Measurements from ENCODE around the gene PTPN23. TPM values are rescaled to one million over a fixed set of nuclear protein-coding genes. Genes with fewer than 3 reads are reported as not detected.

Gene PTPN23
- total and polyA plus RNA-seq, 4 donors, result 20.4 to 52.3 (median 24.2) TPM

- no peak overlapping the region for H3K27ac ChIP-seq (ENCODE audit: low read depth in 1 of 2, low read length in 1 of 2)
- H3K36me3 ChIP-seq (ENCODE audit: control insufficient read depth in 4 of 4, insufficient read depth in 4 of 4, low read length in 4 of 4), result peaks cover 8 to 98% (median 23%) of the 10 kb centered on the region in 4 donors
- TF ChIP-seq, protein P1, sequence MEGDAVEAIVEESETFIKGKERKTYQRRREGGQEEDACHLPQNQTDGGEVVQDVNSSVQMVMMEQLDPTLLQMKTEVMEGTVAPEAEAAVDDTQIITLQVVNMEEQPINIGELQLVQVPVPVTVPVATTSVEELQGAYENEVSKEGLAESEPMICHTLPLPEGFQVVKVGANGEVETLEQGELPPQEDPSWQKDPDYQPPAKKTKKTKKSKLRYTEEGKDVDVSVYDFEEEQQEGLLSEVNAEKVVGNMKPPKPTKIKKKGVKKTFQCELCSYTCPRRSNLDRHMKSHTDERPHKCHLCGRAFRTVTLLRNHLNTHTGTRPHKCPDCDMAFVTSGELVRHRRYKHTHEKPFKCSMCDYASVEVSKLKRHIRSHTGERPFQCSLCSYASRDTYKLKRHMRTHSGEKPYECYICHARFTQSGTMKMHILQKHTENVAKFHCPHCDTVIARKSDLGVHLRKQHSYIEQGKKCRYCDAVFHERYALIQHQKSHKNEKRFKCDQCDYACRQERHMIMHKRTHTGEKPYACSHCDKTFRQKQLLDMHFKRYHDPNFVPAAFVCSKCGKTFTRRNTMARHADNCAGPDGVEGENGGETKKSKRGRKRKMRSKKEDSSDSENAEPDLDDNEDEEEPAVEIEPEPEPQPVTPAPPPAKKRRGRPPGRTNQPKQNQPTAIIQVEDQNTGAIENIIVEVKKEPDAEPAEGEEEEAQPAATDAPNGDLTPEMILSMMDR (IDR thresholded peaks at IDR 0.05; ENCODE audit: control extremely low read depth, extremely low read depth), result no peak
- no peak for ATAC-seq (ENCODE audit: insufficient read depth, low FRiP score)
- no peaks in the 10 kb centered on the region for H3K27me3 ChIP-seq (ENCODE audit: control insufficient read depth in 3 of 3, insufficient read depth in 3 of 3, low read length in 2 of 3)
- H3K9ac ChIP-seq (ENCODE audit: insufficient read depth in 1 of 2, low read length in 2 of 2), result no peak overlapping the region
- 96 to 97% methylated on average over 30 of the region's 30 CpGs for WGBS, 2 donors
- no peaks in the 10 kb centered on the region for H3K9me3 ChIP-seq (ENCODE audit: control insufficient read depth in 4 of 4, insufficient read depth in 3 of 4, low read length in 3 of 4)
- peaks cover 0 to 2% (median 0%) of the 10 kb centered on the region in 5 donors for H3K4me1 ChIP-seq (ENCODE audit: control insufficient read depth in 5 of 5, insufficient read depth in 5 of 5, low read length in 5 of 5)
- DNase-seq, result no peak
- no peak overlapping the region for H3K4me3 ChIP-seq
Observed at GRCh38 chr3:47410801-47411646, 30.2 kb downstream of the PTPN23 start.

- no peak for DNase-seq
- H3K36me3 ChIP-seq (ENCODE audit: control insufficient read depth in 4 of 4, insufficient read depth in 4 of 4, low read length in 4 of 4), result peaks cover 8 to 92% (median 22%) of the 10 kb centered on the region in 4 donors
Observed at GRCh38 chr3:47411696-47412452, 31.1 kb downstream of the PTPN23 start.

DNA sequence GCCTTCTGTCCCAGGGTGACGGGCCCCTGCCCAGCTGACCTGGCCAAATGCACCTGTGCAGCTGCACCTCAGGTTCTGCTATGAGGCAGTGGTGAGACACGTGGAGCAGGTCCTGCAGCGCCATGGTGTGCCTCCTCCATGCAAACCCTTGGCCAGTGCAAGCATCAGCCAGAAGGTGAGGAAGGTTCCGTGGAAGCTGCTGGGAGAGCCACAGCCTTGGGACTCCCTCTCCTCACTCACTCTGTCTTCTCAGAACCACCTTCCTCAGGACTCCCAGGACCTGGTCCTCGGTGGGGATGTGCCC lies 31.6 kb downstream of the PTPN23 start:
- TF ChIP-seq, protein P1 (IDR thresholded peaks at IDR 0.05; ENCODE audit: control extremely low read depth, extremely low read depth), result no peak
- 88 to 93% methylated on average over 5 of the region's 5 CpGs for WGBS, 2 donors
- Histone ChIP-seq H3K36me3 (ENCODE audit: control insufficient read depth in 4 of 4, insufficient read depth in 4 of 4, low read length in 4 of 4) (peaks cover 6 to 92% (median 22%) of the 10 kb centered on the region in 4 donors), H3K4me1 (ENCODE audit: control insufficient read depth in 5 of 5, insufficient read depth in 5 of 5, low read length in 5 of 5) (no peaks in the 10 kb centered on the region), H3K27ac (ENCODE audit: low read depth in 1 of 2, low read length in 1 of 2) (no peak overlapping the region), H3K4me3 (no peak overlapping the region), H3K9me3 (ENCODE audit: control insufficient read depth in 4 of 4, insufficient read depth in 3 of 4, low read length in 3 of 4) (no peaks in the 10 kb centered on the region), H3K9ac (ENCODE audit: insufficient read depth in 1 of 2, low read length in 2 of 2) (no peak overlapping the region), H3K27me3 (ENCODE audit: control insufficient read depth in 3 of 3, insufficient read depth in 3 of 3, low read length in 2 of 3) (no peaks in the 10 kb centered on the region)
- ATAC-seq (ENCODE audit: insufficient read depth, low FRiP score) (no peak), DNase-seq (no peak)

More at GRCh38 chr3:47411696-47412452, 31.1 kb downstream of the PTPN23 start:
- WGBS, 2 donors, result 92 to 93% methylated on average over 24 of the region's 24 CpGs
- no peak overlapping the region for H3K4me3 ChIP-seq
- H3K27me3 ChIP-seq (ENCODE audit: control insufficient read depth in 3 of 3, insufficient read depth in 3 of 3, low read length in 2 of 3), result no peaks in the 10 kb centered on the region
- no peak overlapping the region for H3K27ac ChIP-seq (ENCODE audit: low read depth in 1 of 2, low read length in 1 of 2)
- ATAC-seq (ENCODE audit: insufficient read depth, low FRiP score), result no peak
- H3K4me1 ChIP-seq (ENCODE audit: control insufficient read depth in 5 of 5, insufficient read depth in 5 of 5, low read length in 5 of 5), result no peaks in the 10 kb centered on the region
- TF ChIP-seq, protein P1 (IDR thresholded peaks at IDR 0.05; ENCODE audit: control extremely low read depth, extremely low read depth), result no peak
- no peaks in the 10 kb centered on the region for H3K9me3 ChIP-seq (ENCODE audit: control insufficient read depth in 4 of 4, insufficient read depth in 3 of 4, low read length in 3 of 4)
- no peak overlapping the region for H3K9ac ChIP-seq (ENCODE audit: insufficient read depth in 1 of 2, low read length in 2 of 2)
